ENCODE data around the gene PLEKHO2.

Gene PLEKHO2

DNA sequence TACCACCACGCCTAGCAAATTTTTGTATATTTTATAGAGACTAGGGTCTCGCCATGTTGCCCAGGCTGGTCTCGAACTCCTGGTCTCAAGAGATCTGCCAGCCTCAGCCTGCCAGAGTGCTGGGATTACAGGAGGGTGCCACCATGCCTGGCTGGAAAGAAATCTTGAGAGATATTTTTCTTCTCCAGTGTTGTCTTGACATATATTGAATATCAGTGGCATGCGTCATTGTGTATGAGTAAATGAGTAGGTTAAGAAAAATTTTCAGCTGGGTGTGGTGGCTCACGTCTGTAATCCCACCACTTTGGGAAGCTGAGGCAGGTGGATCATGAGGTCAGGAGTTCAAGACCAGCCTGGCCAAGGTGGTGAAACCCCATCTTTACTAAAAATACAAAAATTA, 12.7 kb upstream of the PLEKHO2 start:
- no peak for DNase-seq (ENCODE audit: low spot score)

DNA sequence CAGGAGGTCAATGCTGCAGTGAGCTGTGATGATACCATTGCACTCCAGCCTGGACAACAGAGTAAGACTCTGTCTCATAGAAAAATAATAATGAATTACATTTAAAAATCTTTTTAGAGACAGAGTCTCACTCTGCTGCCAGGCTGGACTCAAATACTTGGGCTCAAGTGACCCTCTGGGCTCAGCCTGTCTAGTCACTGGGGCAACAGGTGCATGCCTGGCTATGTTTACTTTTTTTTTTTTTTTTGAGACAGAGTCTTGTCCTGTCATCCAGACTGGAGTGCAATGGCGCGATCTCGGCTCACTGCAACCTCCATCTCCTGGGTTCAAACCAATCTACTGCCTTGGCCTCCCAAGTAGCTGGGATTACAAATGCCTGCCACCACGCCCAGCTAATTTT, 8.0 kb upstream of the PLEKHO2 start:
- no peak for DNase-seq (ENCODE audit: low spot score)

DNA sequence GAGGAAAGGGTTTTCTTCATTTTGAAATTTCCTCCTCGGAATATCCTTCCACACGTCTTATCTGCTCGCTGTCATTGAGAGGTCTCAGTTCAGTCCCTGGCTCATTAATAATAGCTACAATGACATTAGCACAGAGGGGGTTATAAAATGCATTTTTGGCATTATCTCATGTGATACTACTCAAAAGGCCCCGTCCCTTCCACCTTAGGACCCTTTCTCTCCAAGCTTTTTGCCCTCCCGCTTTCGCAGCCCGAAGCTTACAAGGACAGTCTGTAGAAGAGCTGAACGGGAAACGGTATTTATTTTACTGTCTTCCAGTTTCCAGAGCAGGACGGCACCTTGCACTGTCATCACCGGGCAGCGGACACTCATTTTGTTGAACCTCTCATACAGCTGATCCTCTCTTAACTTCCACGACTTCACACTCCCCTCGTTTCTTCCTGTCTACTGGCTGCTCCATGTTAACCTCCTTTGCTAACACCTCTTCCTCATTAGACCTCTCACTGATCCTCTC, 5.6 kb upstream of the PLEKHO2 start:
- DNase-seq (ENCODE audit: low spot score): no peak

DNA sequence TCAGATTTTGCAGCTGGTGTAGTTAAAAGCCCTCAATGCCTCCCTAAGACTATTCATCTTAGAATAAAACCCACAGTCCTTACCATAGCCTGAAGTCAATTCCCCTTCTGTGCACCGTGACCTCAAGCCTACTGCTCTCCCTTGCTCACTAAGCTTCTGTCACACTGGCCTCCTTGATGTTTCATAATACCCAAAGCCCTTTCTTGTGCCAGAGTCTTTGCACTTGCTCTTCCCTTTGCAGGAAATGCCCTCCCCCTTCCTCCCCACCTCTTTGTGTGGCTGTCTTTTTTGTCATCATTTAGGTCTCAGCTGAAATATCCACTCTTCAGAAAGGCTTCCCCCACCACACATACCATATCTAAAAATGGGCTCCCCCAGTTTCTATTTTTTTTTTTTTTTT, 4.2 kb upstream of the PLEKHO2 start:
- no peak for DNase-seq (ENCODE audit: low spot score)

DNA sequence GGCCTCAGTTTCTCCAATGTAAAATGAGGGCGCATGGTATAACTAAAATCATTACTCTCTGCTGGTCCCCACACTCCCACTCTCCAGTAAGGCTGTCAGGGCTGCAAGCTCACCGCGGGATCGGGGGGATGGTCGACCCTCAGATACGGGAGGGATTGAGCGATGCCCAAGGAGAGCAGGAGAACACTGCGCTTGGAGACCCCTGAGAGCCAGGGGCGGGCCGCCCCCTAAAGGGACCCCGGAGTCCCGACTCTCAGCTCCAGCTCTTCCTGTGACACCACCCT, 713 bp upstream of the PLEKHO2 start:
- no peak for DNase-seq (ENCODE audit: low spot score)

DNA sequence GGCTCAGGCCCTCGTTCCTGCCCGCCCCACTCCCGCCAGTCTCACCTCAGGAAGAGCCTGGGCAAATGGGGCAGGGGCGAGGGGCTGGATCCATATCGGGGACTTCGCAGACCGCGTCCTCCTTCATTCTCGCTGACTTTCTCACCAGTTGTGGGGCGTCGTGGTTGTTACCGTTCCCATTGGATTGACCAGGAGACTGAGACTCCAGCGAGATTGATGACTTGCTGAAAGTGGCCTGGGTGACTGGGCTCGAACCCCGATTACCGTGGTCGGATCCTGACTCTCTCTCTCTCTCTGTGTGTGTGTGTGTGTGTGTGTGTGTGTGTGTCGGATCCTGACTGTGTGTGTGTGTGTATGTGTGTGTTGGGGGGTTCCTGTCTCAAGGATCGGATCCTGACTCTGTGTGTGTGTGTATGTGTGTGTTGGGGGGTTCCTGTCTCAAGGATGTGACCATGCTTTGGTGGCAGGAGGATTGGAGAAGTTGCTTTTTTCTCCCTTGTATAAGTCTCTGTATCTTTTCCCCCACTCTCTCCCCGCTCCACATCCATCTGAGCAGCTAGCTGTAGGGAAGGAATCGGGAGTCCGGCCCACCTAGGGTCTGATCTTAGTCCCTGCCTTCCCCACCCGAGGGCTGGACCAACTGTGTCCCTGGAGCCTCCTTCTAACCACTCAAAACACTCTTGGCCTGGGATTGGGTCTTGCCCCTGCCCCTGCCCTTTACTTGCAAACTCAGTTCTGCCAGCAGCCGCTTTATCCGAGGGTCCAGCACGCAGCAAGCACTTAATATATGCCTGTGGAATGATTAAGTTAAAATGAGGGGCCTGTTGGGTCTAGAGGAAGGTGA, 603 bp downstream of the PLEKHO2 start:
- DNase-seq (ENCODE audit: low spot score): peak; percentile 62

DNA sequence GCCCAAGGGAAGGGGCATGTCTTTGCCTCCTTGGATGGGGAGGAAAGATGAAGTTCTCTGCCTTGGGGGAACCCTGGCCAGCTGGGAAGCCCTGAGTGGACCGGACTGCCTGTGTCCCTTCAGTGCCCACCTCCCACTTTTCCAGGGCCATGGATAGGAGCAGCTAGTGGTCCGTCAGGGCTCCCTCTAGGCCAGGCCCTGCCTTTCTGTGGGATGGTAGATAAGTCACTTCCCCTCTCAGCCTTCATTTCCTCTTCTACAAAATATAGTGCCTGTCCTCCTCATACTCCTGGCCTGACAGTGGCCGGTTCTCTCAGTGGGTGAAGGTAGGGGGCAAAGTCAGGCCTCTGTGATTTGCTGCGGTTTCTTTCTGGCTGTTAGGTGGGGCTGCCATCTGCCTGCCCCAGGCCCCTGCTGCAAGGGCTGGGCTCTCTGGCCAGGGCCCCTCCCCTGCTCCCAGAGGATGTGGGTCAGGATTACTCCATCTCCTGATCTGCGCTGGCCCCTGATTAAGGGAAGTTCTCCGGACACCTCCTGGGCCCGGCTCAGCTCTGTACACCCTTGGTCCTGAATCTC, 1.4 kb downstream of the PLEKHO2 start:
- no peak for DNase-seq (ENCODE audit: low spot score)

DNA sequence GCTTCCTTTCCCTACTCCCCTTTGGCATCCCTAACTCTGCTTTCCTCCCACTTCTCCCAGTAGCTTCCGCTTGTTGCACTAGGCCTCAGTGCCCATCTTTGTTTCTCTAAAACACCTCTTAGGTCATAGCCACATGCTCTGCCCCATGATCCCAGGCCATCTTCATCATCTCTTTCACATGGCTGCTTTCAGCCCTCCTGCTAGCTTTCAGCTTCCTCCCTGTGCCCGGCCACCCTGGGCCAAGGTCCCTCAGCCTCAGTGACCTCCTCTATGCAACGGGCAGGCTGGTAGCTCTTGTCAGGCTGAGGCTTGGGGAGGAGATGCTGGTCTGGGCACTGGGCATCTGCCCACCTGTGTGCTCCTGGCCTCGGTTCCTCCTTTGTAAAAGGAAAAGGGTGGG, 2.3 kb downstream of the PLEKHO2 start:
- no peak for DNase-seq (ENCODE audit: low spot score)

DNA sequence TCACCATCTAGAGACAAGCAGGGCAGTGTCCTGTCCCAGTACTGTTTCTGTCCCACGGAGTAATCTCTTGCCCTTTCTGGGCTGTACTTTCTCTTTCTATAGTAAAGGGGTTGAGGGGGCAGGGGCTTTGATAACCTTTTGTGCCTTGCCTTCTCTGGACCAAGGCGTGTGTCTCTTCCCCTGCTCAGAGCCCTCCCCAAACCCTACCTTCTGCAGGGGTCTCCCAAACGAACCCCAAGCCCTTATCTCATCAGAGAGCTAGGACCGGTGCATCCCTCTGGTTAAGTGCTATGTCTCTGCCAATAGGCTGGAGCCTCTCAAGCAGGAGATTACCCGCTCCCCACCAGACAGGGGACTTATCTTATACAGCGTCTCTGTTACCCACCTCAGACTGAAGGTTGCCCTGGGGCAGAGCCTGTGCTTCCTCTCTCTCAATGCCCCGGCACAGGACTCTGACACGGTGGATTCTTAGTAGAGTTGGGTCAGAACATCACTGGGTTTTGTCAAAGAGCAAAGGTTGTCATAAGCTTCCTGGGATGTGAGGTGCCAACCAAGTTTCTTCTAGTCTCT, 2.9 kb downstream of the PLEKHO2 start:
- DNase-seq (ENCODE audit: low spot score): no peak

DNA sequence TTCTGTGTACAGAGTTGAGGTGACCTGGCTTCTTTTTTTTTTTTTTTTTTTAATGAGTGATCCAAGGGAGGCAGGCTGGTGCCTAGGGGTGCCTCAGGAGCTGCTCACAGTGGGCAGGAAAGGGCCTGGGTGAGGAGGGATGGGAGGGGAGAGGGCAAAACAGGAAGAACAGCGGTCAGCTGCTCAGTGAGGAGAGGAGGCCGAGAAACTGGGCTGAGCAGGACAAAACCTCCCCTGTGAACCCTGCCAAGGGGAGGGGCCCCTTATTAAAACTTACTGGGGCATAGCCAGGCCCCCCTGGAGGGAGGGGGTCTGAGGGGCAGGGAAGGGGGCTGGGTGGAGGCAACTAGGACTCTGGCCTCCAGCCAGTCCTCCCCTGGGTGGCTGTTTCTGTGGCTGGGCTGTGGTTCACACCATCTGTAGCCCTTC, 3.5 kb downstream of the PLEKHO2 start:
- no peak for DNase-seq (ENCODE audit: low spot score)

DNA sequence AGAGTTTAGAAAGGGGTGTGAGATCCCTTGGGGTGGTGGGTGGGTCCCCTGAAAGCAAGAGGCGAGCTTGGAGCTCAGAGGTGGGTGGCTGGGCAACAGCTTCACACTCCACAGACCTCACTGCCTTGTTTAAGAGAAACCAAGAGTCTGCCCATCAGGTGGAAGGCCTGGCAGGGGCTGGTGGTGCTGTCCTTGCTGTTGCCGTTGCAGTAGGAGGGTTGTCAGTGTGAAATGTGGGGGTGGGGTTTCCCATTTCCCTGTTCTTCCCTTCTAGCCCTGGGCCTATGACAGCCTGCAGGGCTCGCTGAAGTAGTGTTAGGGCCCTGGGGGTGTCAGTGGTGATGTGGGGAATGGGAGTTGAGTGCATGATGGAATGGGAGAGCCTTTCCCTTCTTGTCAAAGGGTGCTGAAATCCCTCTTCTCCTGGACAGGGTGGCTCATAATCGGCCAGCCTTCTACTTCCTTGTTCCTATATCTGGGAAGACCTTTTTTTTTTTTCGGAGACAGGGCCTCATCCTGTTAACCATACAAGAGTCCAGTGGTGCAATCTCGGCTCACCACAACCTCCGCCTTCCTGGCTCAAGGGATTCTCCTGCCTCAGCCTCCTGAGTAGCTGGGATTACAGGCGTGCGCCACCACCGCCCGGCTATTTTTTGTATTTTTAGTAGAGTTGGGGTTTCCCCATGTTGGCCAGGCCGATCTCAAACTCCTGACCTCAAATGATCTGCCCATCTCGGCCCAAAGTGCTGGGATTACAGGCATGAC, 4.3 kb downstream of the PLEKHO2 start:
- DNase-seq (ENCODE audit: low spot score): no peak

DNA sequence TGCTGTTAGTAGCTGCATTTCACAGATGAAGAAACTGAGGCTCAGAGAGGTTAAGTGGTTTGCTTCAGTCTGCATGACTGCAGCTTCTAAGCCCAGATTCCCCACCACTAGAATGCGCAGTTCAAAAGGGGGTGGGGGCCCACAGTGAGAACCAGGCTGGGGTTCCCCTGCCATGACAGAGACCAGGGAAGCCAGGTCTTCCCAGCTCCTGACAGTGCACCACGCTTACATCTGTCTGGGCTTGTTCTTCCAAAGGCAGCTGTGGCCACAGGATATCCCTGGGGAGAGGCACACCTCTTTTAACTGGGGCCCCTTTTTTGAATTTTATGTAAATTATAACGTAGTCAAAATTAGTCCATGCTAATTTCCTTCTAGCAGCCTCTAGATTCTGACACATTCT, 5.3 kb downstream of the PLEKHO2 start:
- DNase-seq (ENCODE audit: low spot score): no peak

DNA sequence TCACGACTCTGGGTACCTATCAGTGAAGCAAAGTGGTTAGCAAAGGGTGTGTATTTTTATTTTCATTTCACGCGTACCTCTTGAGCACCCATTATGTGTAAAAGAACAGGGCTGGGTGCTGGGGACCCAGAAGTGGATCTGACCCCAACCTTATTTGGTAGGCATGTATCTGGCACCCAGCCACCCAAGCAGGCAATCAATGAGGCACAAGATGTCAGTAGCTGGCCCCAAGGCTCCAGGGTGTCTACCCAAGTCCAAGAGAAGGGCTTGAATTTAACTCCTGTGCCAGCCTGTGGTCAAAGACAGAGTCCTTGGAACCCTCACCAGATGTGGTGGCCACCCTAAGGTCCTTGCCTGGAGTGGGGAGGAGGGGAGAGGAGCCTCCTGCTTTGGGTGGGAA, 5.7 kb downstream of the PLEKHO2 start:
- no peak for DNase-seq (ENCODE audit: low spot score)

DNA sequence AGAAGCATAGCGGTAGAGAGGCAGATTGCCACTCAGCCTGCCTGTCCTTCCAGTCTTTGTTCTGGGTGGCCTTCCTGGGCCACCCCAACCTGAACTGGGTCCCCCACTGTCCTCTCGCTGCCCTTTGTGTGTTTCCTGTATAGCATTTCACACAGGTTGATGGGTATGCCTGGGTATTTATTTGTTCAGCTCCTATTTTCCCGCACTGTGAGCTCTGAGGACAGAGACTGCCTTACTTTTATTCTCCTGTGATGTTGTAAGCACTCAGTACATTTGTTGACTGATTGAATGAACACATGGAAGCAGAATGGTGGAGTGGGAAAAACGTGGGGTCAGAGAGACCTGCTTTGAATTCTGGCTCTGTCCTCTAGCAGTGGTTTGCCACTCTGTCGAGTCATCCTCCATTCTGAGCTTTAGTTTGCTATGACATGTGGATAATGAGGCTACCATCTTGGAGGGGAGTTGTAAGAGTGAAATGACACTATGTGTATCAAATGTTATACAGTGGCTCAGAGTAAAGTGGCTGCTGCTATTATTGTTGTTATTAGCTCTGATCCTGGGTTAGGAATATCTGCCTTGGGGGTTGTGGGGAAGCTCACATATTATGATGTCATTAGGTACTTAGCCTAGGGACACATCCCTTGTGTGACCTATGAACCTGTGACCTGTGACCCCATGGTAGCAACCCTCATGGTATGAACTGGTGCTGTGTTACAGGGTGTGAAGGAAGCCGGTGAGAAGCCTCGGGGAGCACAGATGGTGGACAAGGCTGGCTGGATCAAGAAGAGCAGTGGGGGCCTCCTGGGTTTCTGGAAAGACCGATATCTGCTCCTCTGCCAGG, 6.4 kb downstream of the PLEKHO2 start:
- no peak for DNase-seq (ENCODE audit: low spot score)

DNA sequence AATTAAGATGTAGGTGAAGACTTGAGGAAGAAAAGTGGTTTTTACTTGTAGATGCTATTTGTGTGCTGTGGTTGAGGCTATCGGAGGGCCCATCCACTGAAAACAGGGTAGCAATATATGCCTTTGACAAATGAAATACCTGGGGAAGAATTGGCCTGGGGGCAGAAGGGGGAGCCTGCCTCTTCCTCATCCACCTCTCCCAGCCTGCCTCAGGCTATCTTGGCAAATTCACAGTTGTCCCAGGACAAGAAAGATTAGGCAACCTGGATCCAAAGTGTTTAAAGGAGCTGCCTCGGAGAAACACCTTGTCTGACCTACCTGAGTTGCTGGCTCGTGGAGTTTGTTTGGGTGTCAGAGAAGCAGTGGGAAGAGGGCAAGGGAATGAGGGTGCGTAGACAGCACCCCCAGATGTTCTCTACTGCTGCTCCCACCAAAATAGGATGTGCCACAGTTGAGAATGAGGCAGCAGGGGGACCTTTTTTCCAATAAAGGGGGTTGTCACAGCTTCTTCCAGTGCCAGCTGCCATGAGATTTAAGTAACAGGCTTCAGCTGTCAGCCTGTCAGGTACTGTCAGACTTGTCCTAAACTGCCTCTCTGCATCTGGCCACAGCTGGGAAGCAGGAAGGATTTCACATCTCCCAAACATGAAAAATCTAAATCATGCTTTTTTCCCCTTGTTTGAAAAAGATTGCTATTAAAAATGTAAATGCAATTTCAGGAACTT, 9.2 kb downstream of the PLEKHO2 start:
- DNase-seq (ENCODE audit: low spot score): no peak

DNA sequence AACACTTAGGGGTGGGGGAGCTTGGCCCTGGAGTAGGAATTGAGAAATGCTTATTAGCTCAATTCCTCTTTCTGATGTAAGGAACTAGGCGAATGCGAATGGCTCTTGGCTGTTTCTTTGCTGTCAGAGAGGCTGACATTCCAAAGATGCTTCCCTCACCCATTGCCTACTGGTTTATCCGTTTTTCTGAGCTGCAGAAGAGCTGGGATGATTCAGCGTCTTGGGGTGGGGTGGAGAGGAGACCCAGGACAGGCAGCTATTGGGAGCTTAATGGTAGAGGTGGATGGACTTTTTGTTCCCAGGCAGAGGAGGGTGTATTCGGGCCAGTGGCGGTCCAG, 9.8 kb downstream of the PLEKHO2 start:
- DNase-seq (ENCODE audit: low spot score): no peak

DNA sequence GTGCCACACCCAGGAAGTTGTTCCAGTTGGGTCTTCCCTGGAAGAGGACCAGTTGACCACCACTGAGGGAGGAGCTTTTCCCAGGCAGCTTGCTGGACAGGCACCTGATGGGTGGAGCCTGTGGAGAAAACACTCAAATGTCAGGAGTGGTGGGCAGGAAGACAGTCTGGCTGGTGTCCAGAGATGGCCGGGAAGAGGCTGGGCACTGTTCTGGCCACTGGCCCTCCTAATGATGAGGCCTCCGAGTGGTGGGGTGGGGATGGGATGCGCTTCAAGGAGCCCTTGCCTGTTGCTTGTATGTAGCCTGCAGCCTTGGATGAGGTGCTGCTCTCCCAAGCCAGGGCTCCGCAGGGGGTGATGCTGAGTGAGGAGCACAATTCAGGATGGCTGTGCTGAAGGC, 12.3 kb downstream of the PLEKHO2 start:
- no peak for DNase-seq (ENCODE audit: low spot score)

DNA sequence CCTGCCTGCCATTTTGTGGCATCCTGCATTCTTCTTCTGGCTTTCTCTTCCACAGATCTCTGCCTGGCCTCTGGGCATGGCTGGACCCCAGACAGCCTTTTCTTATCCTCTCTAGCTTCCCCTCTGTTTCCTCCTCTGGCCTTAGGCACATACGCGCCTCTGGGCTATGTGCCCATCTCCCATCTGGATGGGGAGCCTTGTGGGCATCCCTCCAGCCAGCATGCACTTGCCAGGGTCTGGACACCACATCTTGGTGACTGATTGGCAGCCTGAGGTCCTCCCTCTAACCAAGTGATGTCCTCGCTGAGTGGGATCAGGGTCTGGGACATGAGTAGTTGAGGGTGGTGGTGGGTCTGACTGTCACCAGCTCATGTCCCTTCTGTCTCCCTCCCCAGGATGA, 12.8 kb downstream of the PLEKHO2 start:
- no peak for DNase-seq (ENCODE audit: low spot score)

DNA sequence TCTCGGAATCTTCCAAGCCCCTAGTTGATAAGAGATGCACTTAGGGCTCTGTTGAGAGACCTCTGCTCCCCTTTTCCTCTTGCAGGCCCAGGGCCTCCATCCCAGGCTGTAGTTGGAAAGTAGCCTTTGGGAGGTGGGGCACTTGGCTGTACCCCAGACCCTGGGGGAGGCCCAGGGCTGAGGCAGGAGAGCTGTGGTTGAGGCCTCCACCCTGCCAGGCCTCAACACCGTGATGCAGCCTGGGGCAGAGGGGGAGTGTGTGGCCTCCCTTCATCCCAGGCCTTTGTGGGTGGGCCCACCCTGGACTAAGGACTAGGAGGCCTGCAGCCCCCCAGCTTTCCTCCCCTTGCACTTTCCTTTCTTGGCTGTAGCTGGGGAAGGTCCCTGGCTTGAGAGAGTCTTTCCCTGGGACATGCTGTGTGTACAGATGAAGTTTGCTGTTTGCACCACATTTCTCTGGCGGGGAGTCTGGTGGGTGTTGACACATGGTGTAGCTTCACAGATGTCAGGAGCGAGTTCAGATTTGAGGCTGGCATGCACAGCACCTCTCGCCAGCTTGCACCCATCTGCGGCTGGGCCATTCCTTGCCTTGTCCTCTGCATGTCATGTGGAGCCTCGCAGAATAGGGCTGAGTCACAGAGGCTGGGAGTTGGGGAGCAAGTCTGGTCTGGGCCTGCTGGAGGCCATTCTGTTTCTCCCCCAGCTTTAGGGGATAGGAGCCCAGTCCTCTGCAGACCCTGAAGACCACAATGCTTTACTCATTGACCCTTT, 13.7 kb downstream of the PLEKHO2 start:
- DNase-seq (ENCODE audit: low spot score): no peak

DNA sequence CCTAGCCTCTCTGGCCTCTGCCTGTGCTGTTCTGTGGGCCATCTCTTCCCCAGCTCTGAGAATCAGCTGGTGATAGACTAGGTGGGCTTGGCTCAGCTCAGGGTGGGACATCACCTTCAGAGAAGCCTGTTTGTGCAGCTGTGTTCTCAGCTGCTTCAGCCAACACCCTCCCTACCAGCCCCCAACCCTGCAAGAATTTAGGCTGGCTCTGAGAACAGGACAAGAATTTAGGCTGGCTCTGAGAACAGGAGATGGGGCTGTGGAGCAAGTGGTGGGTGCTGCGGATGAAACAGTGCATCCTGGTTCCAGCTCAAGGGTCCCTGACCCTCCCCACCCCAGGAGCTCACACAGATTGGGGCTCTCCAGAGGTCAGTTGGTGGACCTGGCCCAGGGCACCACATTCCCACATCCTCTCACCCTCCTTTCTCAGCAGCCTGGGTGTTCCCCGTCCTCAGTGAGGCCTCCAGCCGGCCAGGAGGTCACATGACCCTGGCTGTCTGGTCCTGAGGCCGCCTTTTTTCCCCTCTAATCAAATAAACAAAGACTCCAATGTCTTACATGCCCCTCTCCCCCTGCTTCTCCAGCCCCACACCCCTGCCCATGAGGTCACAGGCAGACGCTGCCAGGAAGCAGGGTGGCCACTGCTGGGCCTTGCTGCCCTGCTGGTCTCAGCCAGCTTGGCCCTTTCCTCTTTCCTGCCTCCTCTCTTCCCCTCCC, 14.9 kb downstream of the PLEKHO2 start:
- DNase-seq (ENCODE audit: low spot score): peak; percentile 68

Data from ecto neural progenitor cell (in vitro differentiated cells).